ENCODE results near the gene PTPRG. TPM values are rescaled to one million over a fixed set of nuclear protein-coding genes. Genes with fewer than 3 reads are reported as not detected.

PTPRG gene
- total RNA-seq, 1 donor from 2014 or later, result 0.22 TPM

DNA sequence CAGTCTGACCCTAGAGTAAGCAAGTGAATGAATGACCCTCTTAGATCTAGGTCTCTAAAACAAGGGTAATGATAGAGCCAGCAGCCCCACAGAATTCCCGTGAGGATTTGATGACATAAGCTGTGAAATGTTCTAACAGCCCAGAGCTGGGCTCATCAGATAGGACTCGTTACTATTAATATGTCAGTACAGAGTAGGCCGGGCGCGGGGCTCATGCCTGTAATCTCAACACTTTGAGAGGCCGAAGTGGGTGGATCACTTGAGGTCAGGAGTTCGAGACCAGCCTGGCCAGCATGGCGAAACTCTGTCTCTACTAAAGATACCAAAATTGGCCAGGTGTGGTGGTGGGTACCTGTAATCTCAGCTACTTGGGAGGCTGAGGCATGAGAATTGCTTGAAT is 621.7 kb downstream of the PTPRG start:
- ChIA-PET CTCF (no interaction called here), POLR2A (no interaction called here)
- TF ChIP-seq, protein P1, sequence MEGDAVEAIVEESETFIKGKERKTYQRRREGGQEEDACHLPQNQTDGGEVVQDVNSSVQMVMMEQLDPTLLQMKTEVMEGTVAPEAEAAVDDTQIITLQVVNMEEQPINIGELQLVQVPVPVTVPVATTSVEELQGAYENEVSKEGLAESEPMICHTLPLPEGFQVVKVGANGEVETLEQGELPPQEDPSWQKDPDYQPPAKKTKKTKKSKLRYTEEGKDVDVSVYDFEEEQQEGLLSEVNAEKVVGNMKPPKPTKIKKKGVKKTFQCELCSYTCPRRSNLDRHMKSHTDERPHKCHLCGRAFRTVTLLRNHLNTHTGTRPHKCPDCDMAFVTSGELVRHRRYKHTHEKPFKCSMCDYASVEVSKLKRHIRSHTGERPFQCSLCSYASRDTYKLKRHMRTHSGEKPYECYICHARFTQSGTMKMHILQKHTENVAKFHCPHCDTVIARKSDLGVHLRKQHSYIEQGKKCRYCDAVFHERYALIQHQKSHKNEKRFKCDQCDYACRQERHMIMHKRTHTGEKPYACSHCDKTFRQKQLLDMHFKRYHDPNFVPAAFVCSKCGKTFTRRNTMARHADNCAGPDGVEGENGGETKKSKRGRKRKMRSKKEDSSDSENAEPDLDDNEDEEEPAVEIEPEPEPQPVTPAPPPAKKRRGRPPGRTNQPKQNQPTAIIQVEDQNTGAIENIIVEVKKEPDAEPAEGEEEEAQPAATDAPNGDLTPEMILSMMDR (IDR thresholded peaks at IDR 0.05), result no peak

DNA sequence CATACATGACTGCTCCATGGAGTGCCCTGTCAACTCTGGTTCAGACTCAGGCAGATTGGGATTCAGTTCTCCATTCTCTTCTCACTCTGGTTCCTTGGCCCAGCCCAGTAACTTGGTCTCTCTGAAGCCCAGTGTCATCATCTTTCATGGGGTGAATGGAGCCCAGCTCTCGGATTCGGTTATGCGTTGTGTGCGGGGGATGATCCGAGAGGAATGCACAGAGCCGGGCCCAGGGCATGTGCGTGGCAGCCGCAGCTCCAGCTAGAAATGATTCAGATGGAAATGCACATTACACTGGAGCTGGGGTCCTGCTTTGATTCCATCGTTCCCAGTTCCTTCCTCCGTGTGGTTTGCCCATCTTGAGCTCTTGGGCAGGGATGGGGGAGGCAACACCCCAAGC is 622.6 kb downstream of the PTPRG start:
- TF ChIP-seq, protein P1 (IDR thresholded peaks at IDR 0.05), result no peak
- Mint-ChIP-seq H3K27me3 (no peaks in the 10 kb centered on the region), H3K27ac (no peak overlapping the region), H3K4me3 (no peak overlapping the region), H3K4me1 (peaks cover 5% of the 10 kb centered on the region), H3K9me3 (no peaks in the 10 kb centered on the region), H3K36me3 (ENCODE audit: low read depth) (no peaks in the 10 kb centered on the region)
- ATAC-seq (ENCODE audit: low read depth), result no peak
- POLR2A ChIA-PET, result no interaction called here
- DNase-seq, result no peak
- CTCF ChIA-PET, result no interaction called here
- intact Hi-C loops (cut with micrococcal nuclease), result no loop called here

More for the DNA sequence above, 621.7 kb downstream of the PTPRG start:
- Mint-ChIP-seq H3K27ac (no peak overlapping the region), H3K4me3 (no peak overlapping the region), H3K9me3 (no peaks in the 10 kb centered on the region), H3K4me1 (no peaks in the 10 kb centered on the region), H3K27me3 (no peaks in the 10 kb centered on the region), H3K36me3 (ENCODE audit: low read depth) (no peaks in the 10 kb centered on the region)
- intact Hi-C loops (cut with micrococcal nuclease), result no loop called here
- ATAC-seq (ENCODE audit: low read depth) (no peak), DNase-seq (no peak)

DNA sequence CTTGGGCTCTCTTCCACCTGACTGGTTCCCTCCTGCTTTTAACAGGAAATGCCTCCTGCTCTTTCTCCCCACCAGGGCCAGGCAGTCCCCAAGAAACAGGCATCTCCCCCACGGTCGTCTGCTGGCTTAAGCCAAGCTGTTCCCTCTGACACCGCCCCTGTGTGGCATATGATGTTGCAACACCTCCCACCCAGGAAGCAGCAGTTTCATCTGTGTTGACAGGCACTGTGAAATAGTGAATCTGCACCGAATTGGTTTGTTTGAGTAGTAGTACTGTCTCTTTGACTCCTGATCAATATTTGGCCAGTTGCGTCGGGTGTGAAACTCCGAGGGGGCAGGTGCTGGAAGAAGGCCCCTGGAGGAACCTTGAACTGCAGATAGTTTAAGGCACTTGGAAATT is 623.2 kb downstream of the PTPRG start:
- no peak overlapping the region for H3K4me3 Mint-ChIP-seq
- ChIA-PET CTCF (no interaction called here), POLR2A (no interaction called here)
- intact Hi-C loops (cut with micrococcal nuclease), result no loop called here
- H3K9me3 Mint-ChIP-seq, result no peaks in the 10 kb centered on the region
- H3K4me1 Mint-ChIP-seq, result peaks cover 7% of the 10 kb centered on the region
- ATAC-seq (ENCODE audit: low read depth) (no peak), DNase-seq (no peak)
- TF ChIP-seq, protein P1 (IDR thresholded peaks at IDR 0.05), result no peak
- H3K27ac Mint-ChIP-seq, result no peak overlapping the region
- no peaks in the 10 kb centered on the region for H3K36me3 Mint-ChIP-seq (ENCODE audit: low read depth)
- no peaks in the 10 kb centered on the region for H3K27me3 Mint-ChIP-seq

DNA sequence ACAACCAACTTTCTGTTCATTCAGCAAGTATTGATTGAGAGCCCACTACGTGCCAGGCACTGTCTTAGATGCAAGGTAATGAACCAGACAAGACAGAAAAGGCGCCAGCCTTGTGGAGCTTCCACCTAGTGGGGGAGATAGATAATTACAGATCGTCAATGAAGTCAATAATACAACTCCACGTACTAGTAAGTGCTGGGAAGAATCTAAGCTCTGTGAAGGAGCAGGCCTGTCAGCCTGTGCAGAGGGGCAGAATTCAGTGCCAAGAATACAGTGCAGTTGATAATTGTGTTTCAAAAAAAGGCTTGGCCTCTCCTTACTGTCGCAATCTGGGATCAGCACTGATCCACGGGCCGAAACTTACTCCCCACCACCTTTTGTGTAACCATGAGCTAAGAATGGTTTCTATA is 625.7 kb downstream of the PTPRG start:
- DNase-seq (no peak), ATAC-seq (ENCODE audit: low read depth) (no peak)
- CTCF ChIA-PET, result interaction anchor here (0.8 to 1.3 kb wide), 2 partner anchors 10 to 330 kb away, joined by 3 to 6 read pairs; no protein-coding TSS in a partner anchor
- POLR2A ChIA-PET, result no interaction called here
- Mint-ChIP-seq H3K27me3 (no peaks in the 10 kb centered on the region), H3K9me3 (no peaks in the 10 kb centered on the region), H3K4me1 (peaks cover 7% of the 10 kb centered on the region), H3K4me3 (no peak overlapping the region), H3K36me3 (ENCODE audit: low read depth) (no peaks in the 10 kb centered on the region), H3K27ac (no peak overlapping the region)
- intact Hi-C loops (cut with micrococcal nuclease), result loop anchor here (5.0 kb wide), 1 partner anchor 805 kb away; no protein-coding TSS in a partner anchor
- TF ChIP-seq, protein P1 (IDR thresholded peaks at IDR 0.05), result no peak

DNA sequence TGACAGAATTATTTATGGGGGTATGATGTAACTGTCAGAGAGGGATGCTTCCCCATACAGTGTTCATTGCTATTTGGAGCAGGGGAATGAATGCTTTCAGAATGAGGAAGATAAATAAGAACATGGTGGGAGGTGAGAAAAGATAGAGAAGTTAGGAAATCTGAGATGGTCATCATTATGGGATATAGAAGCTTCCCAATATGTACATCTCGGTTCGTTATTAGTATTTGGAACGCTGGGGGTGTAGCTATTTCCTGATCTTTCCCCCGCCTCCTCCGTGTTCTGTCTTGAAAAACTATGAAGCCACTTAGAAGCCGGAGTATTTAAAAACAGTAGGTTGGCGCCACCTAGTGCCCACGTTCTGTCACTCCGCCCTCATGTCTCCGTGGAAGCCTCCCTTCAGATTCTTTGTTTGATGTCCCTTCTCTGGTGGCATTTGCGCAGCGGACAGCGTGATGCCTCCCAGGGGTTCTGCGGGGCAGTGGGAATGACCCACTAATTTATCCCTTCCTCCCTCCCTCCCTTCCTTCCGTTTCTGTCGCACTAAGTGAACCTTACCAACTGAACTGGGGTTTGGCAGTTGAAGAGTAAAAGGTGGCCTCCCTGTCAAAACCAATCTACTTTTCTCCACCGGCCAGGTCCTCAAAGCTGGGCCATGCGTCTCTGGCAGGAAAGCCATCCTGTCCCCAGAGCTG is 627.5 kb downstream of the PTPRG start:
- H3K9me3 Mint-ChIP-seq, result no peaks in the 10 kb centered on the region
- peak; percentile 27 for DNase-seq
- intact Hi-C loops (cut with micrococcal nuclease), result loop anchor here (5.0 kb wide), 1 partner anchor 807 kb away; no protein-coding TSS in a partner anchor
- H3K27me3 Mint-ChIP-seq, result no peaks in the 10 kb centered on the region
- no peaks in the 10 kb centered on the region for H3K36me3 Mint-ChIP-seq (ENCODE audit: low read depth)
- CTCF ChIA-PET, result interaction anchor here (0.7 kb wide), 1 partner anchor 12 kb away, joined by 3 read pairs; no protein-coding TSS in a partner anchor
- ATAC-seq (ENCODE audit: low read depth), result no peak
- peaks cover 7% of the 10 kb centered on the region for H3K4me1 Mint-ChIP-seq
- no peak overlapping the region for H3K4me3 Mint-ChIP-seq
- POLR2A ChIA-PET, result no interaction called here
- TF ChIP-seq, protein P1 (IDR thresholded peaks at IDR 0.05), result no peak
- H3K27ac Mint-ChIP-seq, result no peak overlapping the region

Data from activated B cell treated with CpG ODN at 0.5 μM for 24 hours (primary cell).